SK-N-SH (cell line): Measurements from ENCODE around the gene TPD52L1.

Source experiments
- CTCF ChIP-seq: fragments of 200-600 bp; sonication (generic); IDR thresholded peaks from 2 replicates; pipeline ENCODE4 v1.6.1; 2017; ENCODE audit warnings: antibody characterized with exemption, mild to moderate bottlenecking, moderate library complexity
- JUND ChIP-seq: IDR thresholded peaks from 2 replicates; pipeline ENCODE4 v1.4.0; 2012
- MAX ChIP-seq: IDR thresholded peaks from 2 replicates; pipeline ENCODE4 v1.4.0; 2012; ENCODE audit warnings: low read depth
- MXI1 ChIP-seq: IDR thresholded peaks from 2 replicates; pipeline ENCODE4 v1.6.1; 2012; ENCODE audit warnings: mild to moderate bottlenecking, low read depth, low read length, improper control_type of control experiment
- NFIC ChIP-seq: IDR thresholded peaks from 2 replicates; pipeline ENCODE4 v1.4.0; 2012; ENCODE audit warnings: borderline replicate concordance
- PBX3 ChIP-seq: IDR thresholded peaks from 2 replicates; pipeline ENCODE4; 2012
- POLR2AphosphoS5 ChIP-seq: IDR thresholded peaks from 2 replicates; pipeline ENCODE4 v1.6.1; 2012; ENCODE audit warnings: low read depth, low read length
- RFX5 ChIP-seq: IDR thresholded peaks from 2 replicates; pipeline ENCODE4 v1.6.1; 2012; ENCODE audit warnings: mild to moderate bottlenecking, improper control_type of control experiment, low read length
- RXRA ChIP-seq: IDR thresholded peaks from 2 replicates; pipeline ENCODE4 v1.4.0; 2012; ENCODE audit warnings: low read depth, mild to moderate bottlenecking, borderline replicate concordance
- SMC3 ChIP-seq: IDR thresholded peaks from 2 replicates; pipeline ENCODE4 v1.6.1; 2012; ENCODE audit warnings: low read depth, low read length, improper control_type of control experiment
- TAF1 ChIP-seq: IDR thresholded peaks from 2 replicates; pipeline ENCODE4 v1.6.1; 2012; ENCODE audit warnings: low read depth, mild to moderate bottlenecking, low read length, moderate library complexity, borderline replicate concordance
- YY1 ChIP-seq: IDR thresholded peaks from 2 replicates; pipeline ENCODE4 v1.4.0; 2012; ENCODE audit warnings: low read depth, mild to moderate bottlenecking
- ZBTB33 ChIP-seq: IDR thresholded peaks from 2 replicates; pipeline ENCODE4 v1.4.0; 2012; ENCODE audit warnings: low read depth, borderline replicate concordance

GRCh38 chr6:125301435-125302391 is 148.1 kb downstream of the TPD52L1 start, which contains the start of gene HDDC2:
- peak; percentile 53; the same call in 1 of the 2 replicates for TF ChIP-seq TAF1
- no peak for TF ChIP-seq CTCF
- no peak for TF ChIP-seq YY1
- no peak for TF ChIP-seq SMC3
- peak; percentile 53; the same call in 1 of the 2 replicates for TF ChIP-seq POLR2AphosphoS5
- TF ChIP-seq NFIC = no peak
- no peak for TF ChIP-seq RXRA
- TF ChIP-seq ZBTB33 = no peak
- peak; percentile 46 for TF ChIP-seq MAX
- no peak for TF ChIP-seq PBX3
- TF ChIP-seq MXI1 = peak; percentile 65; the same call in 1 of the 2 replicates
- no peak for TF ChIP-seq JUND
- TF ChIP-seq RFX5 = no peak
